ENCODE data around the gene SLC17A1. TPM values are rescaled to one million over a fixed set of nuclear protein-coding genes. Genes with fewer than 3 reads are reported as not detected.

Gene SLC17A1
- total and polyA plus RNA-seq, 2 donors (not counting 3 experiments of a cell fraction or from before 2014, with no cell fraction given): not detected

DNA sequence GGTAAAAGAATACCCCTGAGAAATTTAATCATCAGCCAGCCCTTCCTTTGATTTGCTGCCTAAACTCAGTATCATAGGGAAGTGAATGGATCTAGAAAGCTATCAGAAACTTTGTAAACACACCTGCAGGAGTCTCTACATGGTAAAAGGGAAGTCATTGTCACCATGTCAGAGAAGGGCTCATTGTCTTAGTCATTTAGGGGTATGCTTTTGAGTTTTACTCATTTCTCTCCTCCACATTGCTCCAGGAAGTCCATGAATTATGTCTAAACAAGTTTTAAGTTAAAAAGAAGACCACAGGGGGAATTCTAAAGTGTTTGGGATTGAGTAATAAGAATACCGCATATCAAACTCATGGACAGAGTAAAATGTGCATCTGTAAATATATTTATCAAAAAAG lies 2.5 kb downstream of the SLC17A1 start:
- H3K9me1 ChIP-seq (replicated peaks; ENCODE audit: control insufficient read depth, extremely low read depth, insufficient read depth, low read length): no peaks in the 10 kb centered on the region
- peaks cover 0 to 2% of the 10 kb centered on the region in 2 experiments for H3K27me3 ChIP-seq (ENCODE audit: control insufficient read depth in 2 of 2, insufficient read depth in 2 of 2, low read length in 2 of 2)
- no peaks in the 10 kb centered on the region for H3K9me3 ChIP-seq (replicated peaks; ENCODE audit: control insufficient read depth, insufficient read depth, low read length)
- no peak overlapping the region for H3K4me2 ChIP-seq (ENCODE audit: insufficient read depth, low read length)
- no peak overlapping the region for H3K4me3 ChIP-seq (replicated peaks in 1 of 3; ENCODE audit: insufficient read depth in 1 of 3, low read depth in 1 of 3, low read length in 3 of 3)
- ChIA-PET POLR2A (no interaction called here), CTCF (no interaction called here)
- H3K79me2 ChIP-seq (ENCODE audit: control insufficient read depth, insufficient read depth, low read length): no peaks in the 10 kb centered on the region
- TF ChIP-seq JUN (IDR thresholded peaks at IDR 0.05; ENCODE audit: borderline replicate concordance, insufficient read depth, insufficient read length, low read depth): no peak
- no peak for TF ChIP-seq POLR2A (IDR thresholded peaks at IDR 0.05; ENCODE audit: low read depth, low read length)
- TF ChIP-seq FOS (IDR thresholded peaks at IDR 0.05; ENCODE audit: borderline replicate concordance, insufficient read depth, low read length): no peak
- TF ChIP-seq, protein P1, sequence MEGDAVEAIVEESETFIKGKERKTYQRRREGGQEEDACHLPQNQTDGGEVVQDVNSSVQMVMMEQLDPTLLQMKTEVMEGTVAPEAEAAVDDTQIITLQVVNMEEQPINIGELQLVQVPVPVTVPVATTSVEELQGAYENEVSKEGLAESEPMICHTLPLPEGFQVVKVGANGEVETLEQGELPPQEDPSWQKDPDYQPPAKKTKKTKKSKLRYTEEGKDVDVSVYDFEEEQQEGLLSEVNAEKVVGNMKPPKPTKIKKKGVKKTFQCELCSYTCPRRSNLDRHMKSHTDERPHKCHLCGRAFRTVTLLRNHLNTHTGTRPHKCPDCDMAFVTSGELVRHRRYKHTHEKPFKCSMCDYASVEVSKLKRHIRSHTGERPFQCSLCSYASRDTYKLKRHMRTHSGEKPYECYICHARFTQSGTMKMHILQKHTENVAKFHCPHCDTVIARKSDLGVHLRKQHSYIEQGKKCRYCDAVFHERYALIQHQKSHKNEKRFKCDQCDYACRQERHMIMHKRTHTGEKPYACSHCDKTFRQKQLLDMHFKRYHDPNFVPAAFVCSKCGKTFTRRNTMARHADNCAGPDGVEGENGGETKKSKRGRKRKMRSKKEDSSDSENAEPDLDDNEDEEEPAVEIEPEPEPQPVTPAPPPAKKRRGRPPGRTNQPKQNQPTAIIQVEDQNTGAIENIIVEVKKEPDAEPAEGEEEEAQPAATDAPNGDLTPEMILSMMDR (IDR thresholded peaks at IDR 0.05; ENCODE audit: extremely low read depth in 1 of 2, insufficient read depth in 1 of 2, low read depth in 1 of 2, low read length in 2 of 2): no peak
- TF ChIP-seq MAX (IDR thresholded peaks at IDR 0.05; ENCODE audit: insufficient read depth, insufficient read length): no peak
- TF ChIP-seq EZH2 (IDR thresholded peaks at IDR 0.05; ENCODE audit: borderline replicate concordance, low read depth, low read length, severe bottlenecking): no peak
- TF ChIP-seq POLR2AphosphoS5 (IDR thresholded peaks at IDR 0.05; ENCODE audit: insufficient read depth, low read depth, low read length): no peak
- TF ChIP-seq GATA2 (IDR thresholded peaks at IDR 0.05; ENCODE audit: insufficient read depth, insufficient read length, low read depth, low read length): no peak
- no peak for TF ChIP-seq MYC (IDR thresholded peaks at IDR 0.05; ENCODE audit: low read depth, low read length)
- no peak for FAIRE-seq
- dilution Hi-C loops (cut with MboI; ENCODE audit: extremely low pct_ligation_motif_present, low sequenced_read_pairs) (no loop called here), intact Hi-C loops (cut with micrococcal nuclease) (no loop called here)
- no peak for DNase-seq (ENCODE audit: low read depth, low spot score)
- BruUV-seq (replicated peaks): no TSS peak
- H3K27ac ChIP-seq (ENCODE audit: insufficient read depth, low read depth, low read length): no peak overlapping the region
- no peak overlapping the region for H2AFZ ChIP-seq (ENCODE audit: low read depth, low read length)
- H4K20me1 ChIP-seq (replicated peaks; ENCODE audit: control insufficient read depth, extremely low read depth, insufficient read depth, low read length): no peaks in the 10 kb centered on the region
- no peaks in the 10 kb centered on the region for H3K36me3 ChIP-seq (ENCODE audit: control insufficient read depth in 2 of 2, extremely low read depth in 1 of 2, insufficient read depth in 2 of 2, low read length in 2 of 2)
- no peak overlapping the region for H3K9ac ChIP-seq (replicated peaks; ENCODE audit: extremely low read depth, insufficient read depth, low read length)
- H3K4me1 ChIP-seq (ENCODE audit: control insufficient read depth, extremely low read depth, insufficient read depth, low read length): no peaks in the 10 kb centered on the region

All from endothelial cell of umbilical vein (primary cell).